Putamen (tissue), 1 donor: Measurements from ENCODE around the gene FGD3.
"Not testable (repeated sequence)": the region's sequence is repeated elsewhere in the genome, so short reads cannot be mapped to it uniquely, and the experiment has no call there.

Experiments
- DNase-seq: peaks from one replicate; pipeline ENCODE4 v3.0.0-alpha.2; 2016; ENCODE audit warnings: low spot score

The FGD3 gene

GRCh38 chr9:93005876-93006275, 58.6 kb downstream of the FGD3 start:
- DNase-seq: no peak

DNA sequence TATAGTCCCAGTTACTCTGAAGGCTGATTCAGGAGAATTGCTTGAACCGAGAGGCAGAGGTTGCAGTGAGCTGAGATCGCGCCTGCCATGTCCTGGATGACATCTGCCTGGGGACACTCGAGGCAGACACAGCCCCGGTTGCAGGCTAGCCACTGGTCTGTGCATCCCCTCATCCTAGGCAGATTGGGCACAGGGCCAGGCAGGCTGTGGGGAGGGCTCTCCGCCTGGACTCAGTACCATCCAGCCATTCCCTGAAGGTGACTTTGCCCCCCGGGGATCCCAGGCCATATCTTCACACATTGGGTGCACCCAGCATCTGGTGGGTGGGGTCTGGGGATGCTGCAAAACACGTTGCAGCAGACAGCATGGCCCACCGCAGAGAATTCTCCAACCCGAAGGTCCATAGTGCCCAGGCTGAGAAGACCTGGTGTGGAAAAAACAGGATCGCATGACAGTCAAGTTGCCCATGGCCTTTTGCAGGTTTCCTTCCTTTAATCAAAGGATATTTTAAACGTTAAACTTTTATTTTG, 60.3 kb downstream of the FGD3 start:
- no peak for DNase-seq

- DNase-seq: no peak
These were observed 61.1 kb downstream of the FGD3 start for GRCh38 chr9:93008457-93008856.

GRCh38 chr9:93009337-93010015, 62.2 kb downstream of the FGD3 start:
- no peak for DNase-seq

GRCh38 chr9:93010056-93010455, 62.7 kb downstream of the FGD3 start:
- DNase-seq: no peak

DNA sequence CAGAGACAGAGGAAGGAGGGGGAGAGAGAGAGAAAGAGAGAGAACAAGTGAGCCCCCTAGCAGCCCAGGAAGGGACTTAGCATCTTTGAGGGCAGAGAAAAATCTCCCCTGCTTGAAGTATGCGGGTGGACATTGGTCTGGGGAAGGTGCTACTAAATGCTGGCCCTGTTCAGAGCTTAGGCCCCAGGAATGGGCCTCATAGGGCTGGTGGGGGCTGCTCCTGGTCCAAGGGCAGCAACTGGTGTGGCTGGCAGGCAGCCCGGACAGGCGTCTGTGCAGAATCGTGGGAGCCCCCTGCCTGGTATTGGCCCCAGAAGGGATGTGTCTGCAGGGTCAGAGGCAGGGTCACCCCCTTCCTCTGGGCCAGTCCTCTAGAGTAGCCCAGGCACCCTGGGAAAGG, 63.4 kb downstream of the FGD3 start:
- no peak for DNase-seq

- DNase-seq: no peak
These were observed 63.8 kb downstream of the FGD3 start for GRCh38 chr9:93011114-93011513.

DNA sequence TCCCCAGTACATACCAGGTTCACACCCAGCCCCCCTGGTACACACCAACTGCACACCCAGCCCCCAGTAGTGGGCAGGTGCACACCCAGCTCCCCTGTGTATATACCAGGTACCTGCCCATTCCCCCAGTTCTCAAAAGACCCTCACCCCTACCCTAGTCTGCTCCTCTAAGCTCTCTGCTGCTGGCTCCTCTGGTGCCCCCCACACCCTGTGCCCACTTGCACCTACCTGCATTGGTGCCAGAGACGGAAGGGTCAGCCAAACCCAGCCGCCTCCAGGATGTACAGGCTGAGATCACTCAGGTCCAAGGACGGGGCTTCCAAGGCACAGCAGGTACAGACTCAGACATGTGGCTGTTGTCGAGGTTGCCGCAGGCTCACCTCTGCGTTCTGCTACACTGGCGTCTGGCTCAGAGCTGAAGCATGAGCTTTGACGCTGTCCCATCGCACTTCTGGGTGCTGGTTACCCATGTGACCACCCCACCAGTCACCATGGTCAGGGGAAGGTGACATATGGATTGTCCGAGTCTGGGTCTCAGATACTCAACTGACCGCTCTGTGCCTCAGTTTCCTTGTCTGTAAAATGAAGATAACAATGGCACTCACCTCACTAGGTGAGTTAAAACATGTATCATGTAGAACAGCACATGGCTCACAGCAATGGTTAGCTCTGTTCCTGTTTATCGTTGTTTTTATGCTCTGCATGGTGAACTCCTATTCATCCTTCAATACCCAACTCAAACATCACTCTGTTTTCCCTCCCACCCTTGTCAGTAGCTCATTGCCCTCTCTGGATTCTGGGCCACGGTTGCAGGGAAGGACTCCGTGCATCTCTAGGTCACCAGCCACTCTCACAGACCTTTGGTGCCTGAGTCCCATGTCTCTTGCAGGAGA, 65.9 kb downstream of the FGD3 start:
- DNase-seq: no peak

DNA sequence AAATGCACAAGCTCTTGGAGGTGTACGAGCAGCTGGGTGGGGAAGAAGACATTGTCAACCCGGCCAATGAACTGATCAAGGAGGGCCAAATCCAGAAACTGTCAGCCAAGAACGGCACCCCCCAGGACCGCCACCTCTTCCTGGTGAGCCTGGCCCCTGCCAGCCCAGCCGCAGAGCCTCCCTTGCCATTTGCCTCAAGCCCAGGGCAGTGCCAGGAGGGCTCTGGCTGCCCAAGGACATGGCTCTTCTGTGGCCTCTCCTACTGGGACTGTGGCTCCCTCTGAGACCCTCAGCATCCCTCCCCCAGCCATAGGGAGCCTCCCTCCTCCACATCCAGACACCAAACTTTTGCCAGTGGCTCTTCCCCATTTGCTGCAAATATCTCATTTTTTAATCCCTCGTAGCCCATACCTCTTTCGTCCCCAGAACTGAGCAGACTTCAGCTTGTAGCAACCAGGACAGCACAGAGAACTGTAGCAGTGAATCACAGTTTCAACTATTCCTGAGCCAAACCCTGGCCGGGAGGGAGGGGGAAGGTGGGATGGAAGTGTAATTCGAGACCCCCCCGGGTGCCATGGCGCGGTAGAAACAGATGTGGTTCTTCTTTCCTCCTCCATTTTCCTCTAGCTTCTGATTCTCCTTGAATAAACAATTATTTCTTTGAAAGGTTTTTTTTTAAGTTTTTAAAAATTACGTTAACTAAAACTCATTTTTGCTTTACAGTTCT, 66.7 kb downstream of the FGD3 start:
- DNase-seq: no peak

- not testable (repeated sequence) for DNase-seq
These were observed 67.9 kb downstream of the FGD3 start for GRCh38 chr9:93015190-93015589.

DNA sequence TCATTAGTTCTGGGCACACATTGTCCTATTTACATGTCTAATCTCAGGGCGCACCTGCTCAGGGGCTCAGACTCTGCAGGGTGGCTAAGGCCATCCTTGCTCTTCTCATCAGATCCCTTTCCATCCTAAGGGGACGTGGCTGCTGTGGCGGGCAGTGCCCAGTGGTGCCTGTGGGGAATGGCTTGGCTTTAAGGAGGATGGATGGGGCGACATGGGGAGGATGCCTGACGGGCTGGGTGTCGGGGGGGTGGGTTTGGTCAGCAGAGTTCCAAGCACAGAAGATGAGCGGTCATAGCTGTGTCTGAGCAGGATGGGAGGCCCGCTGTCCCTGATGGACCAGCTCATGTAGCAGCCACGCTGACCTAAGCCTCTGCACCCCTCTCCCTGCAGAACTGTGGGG, 70.3 kb downstream of the FGD3 start:
- no peak for DNase-seq

DNA sequence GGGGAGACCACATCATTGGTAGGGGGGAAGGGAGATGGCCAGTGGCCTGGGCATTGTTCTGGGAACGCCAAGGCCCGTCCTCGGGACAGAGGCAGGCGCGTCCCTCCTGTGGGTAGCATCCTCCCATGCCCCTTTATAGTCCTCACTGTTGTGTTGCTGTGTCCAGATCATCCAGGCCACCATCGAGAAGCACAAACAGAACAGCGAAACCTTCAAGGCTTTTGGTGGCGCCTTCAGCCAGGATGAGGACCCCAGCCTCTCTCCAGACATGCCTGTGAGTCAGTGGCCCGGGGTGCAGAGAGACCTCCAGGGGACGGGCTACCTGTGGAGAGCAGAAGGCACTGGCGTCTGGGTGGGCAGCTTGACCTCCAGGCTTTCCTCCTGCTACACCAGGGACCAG, 72.8 kb downstream of the FGD3 start:
- no peak for DNase-seq

- no peak for DNase-seq
These were observed 73.7 kb downstream of the FGD3 start for GRCh38 chr9:93020771-93021670.

- no peak for DNase-seq
These were observed 74.7 kb downstream of the FGD3 start for GRCh38 chr9:93022066-93022465.

DNA sequence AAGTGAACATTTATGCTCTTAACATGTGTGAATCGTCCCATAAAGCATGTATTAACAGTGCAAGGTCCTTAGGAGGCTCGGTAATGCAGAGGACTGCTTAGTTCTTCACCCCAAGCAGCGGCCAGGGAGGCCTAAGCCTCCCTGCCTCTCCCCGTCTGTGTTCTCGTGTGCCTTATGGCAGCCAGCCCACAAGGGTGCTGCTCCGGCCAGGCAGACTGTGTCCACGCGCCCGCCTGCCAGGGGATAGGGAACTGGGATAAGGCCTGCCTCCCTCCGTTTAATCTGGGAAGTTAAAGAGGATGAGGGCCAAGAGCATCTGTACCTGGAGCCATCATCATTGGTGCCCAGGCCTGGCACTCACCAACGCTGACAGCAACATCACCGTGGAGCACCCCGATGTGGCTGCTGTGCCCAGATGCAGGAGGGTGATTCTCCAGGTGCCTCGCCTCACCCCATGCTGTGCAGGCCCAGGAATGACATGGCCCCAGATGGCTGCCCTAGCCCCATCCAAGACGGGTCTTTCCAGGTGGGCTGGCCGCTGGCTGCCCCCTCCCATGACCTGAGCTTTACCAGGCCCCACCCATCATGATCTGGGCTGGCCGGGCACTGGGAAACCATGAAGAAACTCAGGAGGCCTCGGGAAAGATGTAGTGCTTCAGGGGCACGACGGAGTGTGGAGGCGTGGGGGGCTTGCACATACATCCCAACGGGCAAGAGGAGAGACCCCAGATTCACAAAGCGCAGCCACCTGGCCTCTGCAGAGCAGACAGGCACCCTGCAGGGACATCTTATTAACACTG, 75.6 kb downstream of the FGD3 start:
- no peak for DNase-seq

DNA sequence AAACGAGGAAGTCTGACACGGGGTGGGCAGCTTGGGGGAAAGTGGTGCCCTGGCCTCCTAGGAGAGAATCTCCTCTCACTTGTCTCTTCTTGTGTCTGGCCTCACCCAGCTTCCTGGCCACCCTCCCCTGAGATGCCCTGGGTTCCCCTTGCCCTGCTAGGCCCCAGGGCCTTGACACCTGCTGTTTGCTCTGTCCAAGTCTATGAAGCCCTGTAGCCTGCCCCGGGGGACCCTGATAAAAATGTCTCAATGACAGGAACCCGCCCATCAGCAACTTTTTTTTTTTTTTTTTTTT, 76.1 kb downstream of the FGD3 start:
- DNase-seq: no peak

DNA sequence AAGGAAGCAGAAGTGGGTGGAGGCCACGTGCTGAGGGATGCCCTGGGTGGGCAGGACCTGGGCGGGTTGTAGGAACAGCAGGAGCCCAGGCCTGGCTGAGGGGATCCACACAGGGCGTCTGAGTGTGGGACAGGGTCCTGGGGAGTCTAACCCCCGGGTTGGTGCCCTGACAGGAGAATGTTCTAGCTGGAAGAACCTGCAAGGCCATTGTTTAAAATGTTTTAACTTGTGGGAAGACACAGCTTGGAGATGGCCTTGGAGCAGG, 77.3 kb downstream of the FGD3 start:
- DNase-seq: no peak

- DNase-seq: no peak
These were observed 77.8 kb downstream of the FGD3 start for GRCh38 chr9:93024986-93025630.

- DNase-seq: no peak
These were observed 78.4 kb downstream of the FGD3 start for GRCh38 chr9:93025736-93026135.

DNA sequence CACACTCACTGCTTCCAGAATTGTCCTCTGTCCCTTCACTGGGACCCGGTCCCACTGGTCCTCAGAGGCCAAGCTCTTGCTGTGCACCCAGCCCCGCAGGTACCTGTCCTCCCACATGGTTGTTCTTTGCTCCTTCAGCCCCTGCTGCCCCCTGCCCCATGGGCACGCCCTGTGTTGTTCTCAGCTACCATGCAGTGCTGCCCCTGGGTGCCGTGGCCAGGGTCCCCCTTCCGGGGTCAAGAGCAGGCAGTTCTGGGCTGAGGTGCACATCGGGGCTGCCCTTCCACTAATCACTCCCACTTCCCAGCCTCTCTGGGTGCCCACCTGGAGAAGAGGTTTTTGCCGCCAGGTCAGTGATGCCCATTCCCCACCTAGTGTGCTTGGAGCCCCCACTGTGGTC, 79.3 kb downstream of the FGD3 start:
- no peak for DNase-seq

DNA sequence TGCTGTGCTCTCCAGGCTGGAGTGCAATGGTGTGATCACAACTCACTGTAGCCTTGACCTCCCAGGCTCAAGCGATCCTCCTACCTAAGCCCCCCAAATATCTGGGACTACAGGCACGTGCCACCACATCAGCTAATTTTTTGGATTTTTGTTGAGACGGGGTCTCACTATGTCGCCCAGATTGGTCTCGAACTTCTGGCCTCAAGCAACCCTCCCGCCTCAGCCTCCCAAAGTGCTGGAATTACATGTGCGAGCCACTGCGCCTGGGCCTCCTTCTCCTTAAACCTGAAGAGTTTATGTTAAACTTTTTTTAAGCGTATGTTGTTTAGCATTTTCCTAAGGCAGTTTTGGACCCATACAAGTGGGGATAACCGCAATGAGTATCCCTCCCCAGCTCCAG, 80.4 kb downstream of the FGD3 start:
- no peak for DNase-seq
